IMR-90 (cell line): ENCODE measurements around the gene ZNF480.

ENCODE experiments used
- BHLHE40 ChIP-seq: fragments of 150-350 bp; IDR thresholded peaks from 2 replicates; pipeline ENCODE4 v1.6.1; 2016; ENCODE audit warnings: mild to moderate bottlenecking, low read depth, low read length
- POLR2A ChIP-seq: IDR thresholded peaks from 2 replicates; pipeline ENCODE4 v1.6.1; 2012; ENCODE audit warnings: mild to moderate bottlenecking, low read depth, low read length
- RCOR1 ChIP-seq: IDR thresholded peaks from 2 replicates; pipeline ENCODE4 v1.6.1; 2012; ENCODE audit warnings: mild to moderate bottlenecking, low read length, improper control_type of control experiment; ENCODE audit not compliant: insufficient replicate concordance
- TF ChIP-seq, protein P1 (sequence below): conservative IDR thresholded peaks from 2 replicates; pipeline ENCODE4 v1.5.1; 2012; ENCODE audit warnings: mild to moderate bottlenecking, low read depth, low read length, improper control_type of control experiment

DNA sequence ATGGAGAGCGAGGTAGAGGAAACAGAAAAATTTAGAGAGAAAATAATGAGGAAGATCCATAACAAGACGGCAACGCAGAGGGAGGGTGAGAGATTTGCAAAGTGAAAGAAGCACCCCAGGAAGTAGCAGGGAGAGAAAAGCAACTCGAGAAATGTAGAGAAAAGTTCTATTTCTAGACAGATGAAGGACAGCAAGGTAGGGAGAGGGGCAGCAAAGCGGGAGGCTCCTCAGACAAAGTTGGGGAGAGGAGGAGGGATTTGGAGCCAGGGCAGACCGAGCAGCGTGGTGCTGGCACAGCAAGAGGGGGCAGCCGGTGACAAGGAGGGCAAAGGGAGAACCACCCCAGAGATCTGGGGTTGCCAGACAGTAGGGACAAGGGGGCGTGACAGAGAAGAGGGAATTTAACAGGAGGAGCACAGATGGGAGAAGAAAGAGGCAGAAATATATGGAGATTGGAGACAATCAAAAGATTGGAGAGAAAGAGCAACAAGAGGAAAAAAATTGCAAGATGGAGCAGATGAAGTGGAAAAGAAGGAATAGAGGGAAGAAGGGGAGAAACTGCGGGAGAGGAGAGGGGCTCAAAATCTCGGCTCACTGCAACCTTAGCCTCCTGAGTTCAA lies 26.6 kb upstream of the ZNF480 start:
- TF ChIP-seq POLR2A (no peak), BHLHE40 (no peak), RCOR1 (no peak)
- TF ChIP-seq, protein P1, sequence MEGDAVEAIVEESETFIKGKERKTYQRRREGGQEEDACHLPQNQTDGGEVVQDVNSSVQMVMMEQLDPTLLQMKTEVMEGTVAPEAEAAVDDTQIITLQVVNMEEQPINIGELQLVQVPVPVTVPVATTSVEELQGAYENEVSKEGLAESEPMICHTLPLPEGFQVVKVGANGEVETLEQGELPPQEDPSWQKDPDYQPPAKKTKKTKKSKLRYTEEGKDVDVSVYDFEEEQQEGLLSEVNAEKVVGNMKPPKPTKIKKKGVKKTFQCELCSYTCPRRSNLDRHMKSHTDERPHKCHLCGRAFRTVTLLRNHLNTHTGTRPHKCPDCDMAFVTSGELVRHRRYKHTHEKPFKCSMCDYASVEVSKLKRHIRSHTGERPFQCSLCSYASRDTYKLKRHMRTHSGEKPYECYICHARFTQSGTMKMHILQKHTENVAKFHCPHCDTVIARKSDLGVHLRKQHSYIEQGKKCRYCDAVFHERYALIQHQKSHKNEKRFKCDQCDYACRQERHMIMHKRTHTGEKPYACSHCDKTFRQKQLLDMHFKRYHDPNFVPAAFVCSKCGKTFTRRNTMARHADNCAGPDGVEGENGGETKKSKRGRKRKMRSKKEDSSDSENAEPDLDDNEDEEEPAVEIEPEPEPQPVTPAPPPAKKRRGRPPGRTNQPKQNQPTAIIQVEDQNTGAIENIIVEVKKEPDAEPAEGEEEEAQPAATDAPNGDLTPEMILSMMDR: no peak
